Stomach (tissue), 4 donors: ENCODE measurements around the gene PPP2R3A.

Source experiments
- CTCF ChIP-seq, 7 experiments: fragments of 450-650 bp in 4 of 7; fragments of 200-600 bp in 3 of 7; sonication (generic) in 3 of 7; IDR thresholded peaks; one replicate each; pipeline ENCODE4 v1.5.1; 2016 to 2019; ENCODE audit warnings: antibody characterized with exemption in 7 of 7, control low read depth in 2 of 7, mild to moderate bottlenecking in 1 of 7
- POLR2AphosphoS5 ChIP-seq, 3 donors: sonication (generic); formaldehyde crosslinking; IDR thresholded peaks; one replicate each; pipeline ENCODE4 v1.6.1; 2016; ENCODE audit warnings: antibody characterized with exemption in 3 of 3

- TF ChIP-seq CTCF (IDR thresholded peaks at IDR 0.05) (no peak), POLR2AphosphoS5 (IDR thresholded peaks at IDR 0.05) (no peak)
Observed at GRCh38 chr3:136181741-136182140, 216.2 kb downstream of the PPP2R3A start.
